DOHH2 (cell line): ENCODE results near the gene F8A1.
"Not testable (repeated sequence)": the region's sequence is repeated elsewhere in the genome, so short reads cannot be mapped to it uniquely, and the experiment has no call there.

Source experiments
- H3F3A ChIP-seq: fragments of 200-600 bp; sonication (generic), shearing (Covaris generic); 2 replicates; pipeline ENCODE4 v1.6.0; 2016; ENCODE audit warnings: antibody characterized with exemption, mild to moderate bottlenecking; ENCODE audit not compliant: control insufficient read depth, insufficient read depth
- H3K27ac ChIP-seq: fragments of 200-600 bp; sonication (generic); 2 replicates; pipeline ENCODE4 v1.5.1; 2014; ENCODE audit warnings: low read depth, mild to moderate bottlenecking, low read length, moderate library complexity
- H3K27me3 ChIP-seq: fragments of 200-600 bp; sonication (generic); 2 replicates; pipeline ENCODE4 v1.6.1; 2014; ENCODE audit warnings: mild to moderate bottlenecking, low read length, mixed read lengths; ENCODE audit not compliant: control insufficient read depth
- H3K36me3 ChIP-seq: fragments of 200-600 bp; sonication (generic); 2 replicates; pipeline ENCODE4 v1.6.1; 2014; ENCODE audit warnings: mild to moderate bottlenecking, low read length, moderate library complexity, mixed read lengths; ENCODE audit not compliant: control insufficient read depth
- H3K4me1 ChIP-seq: fragments of 200-600 bp; sonication (generic); 2 replicates; pipeline ENCODE4 v1.6.1; 2014; ENCODE audit warnings: mild to moderate bottlenecking, low read length, mixed read lengths; ENCODE audit not compliant: control insufficient read depth
- H3K4me2 ChIP-seq: fragments of 200-600 bp; sonication (generic); 2 replicates; pipeline ENCODE4 v1.6.0; 2014; ENCODE audit warnings: mild to moderate bottlenecking, low read length, moderate library complexity
- H3K4me3 ChIP-seq: fragments of 200-600 bp; sonication (generic); 2 replicates; pipeline ENCODE4 v1.5.1; 2014; ENCODE audit warnings: mild to moderate bottlenecking, low read length, mixed read lengths
- H3K79me2 ChIP-seq: fragments of 200-600 bp; sonication (generic); 2 replicates; pipeline ENCODE4 v1.6.1; 2014; ENCODE audit warnings: mild to moderate bottlenecking, low read length, mixed read lengths; ENCODE audit not compliant: control insufficient read depth
- H3K9me2 ChIP-seq: fragments of 200-600 bp; sonication (generic); replicated peaks from 2 replicates; pipeline ENCODE4 v1.6.1; 2014; ENCODE audit warnings: mild to moderate bottlenecking, low read length, mixed read lengths; ENCODE audit not compliant: control insufficient read depth
- H3K9me3 ChIP-seq: fragments of 200-600 bp; sonication (generic); 2 replicates; pipeline ENCODE4 v1.6.1; 2014; ENCODE audit warnings: antibody characterized with exemption, low read length, mixed read lengths; ENCODE audit not compliant: control insufficient read depth, insufficient read depth
- H4K20me1 ChIP-seq: fragments of 200-600 bp; sonication (generic); 2 replicates; pipeline ENCODE4 v1.6.0; 2014; ENCODE audit warnings: low read depth, mild to moderate bottlenecking, antibody characterized with exemption, low read length, moderate library complexity; ENCODE audit not compliant: control insufficient read depth, insufficient read depth
- EZH2phosphoT487 ChIP-seq: fragments of 200-600 bp; sonication (generic); IDR thresholded peaks from 2 replicates; pipeline ENCODE4 v1.6.1; 2017; ENCODE audit warnings: borderline replicate concordance, mild to moderate bottlenecking, antibody characterized with exemption, low read length, moderate library complexity, mixed read lengths
- TF ChIP-seq, protein P1 (sequence below): fragments of 200-600 bp; sonication (generic); IDR thresholded peaks from one replicate; pipeline ENCODE4 v1.5.1; 2014; ENCODE audit warnings: antibody characterized with exemption, mild to moderate bottlenecking, low read depth, low read length; ENCODE audit not compliant: poor library complexity, severe bottlenecking

The F8A1 gene

DNA sequence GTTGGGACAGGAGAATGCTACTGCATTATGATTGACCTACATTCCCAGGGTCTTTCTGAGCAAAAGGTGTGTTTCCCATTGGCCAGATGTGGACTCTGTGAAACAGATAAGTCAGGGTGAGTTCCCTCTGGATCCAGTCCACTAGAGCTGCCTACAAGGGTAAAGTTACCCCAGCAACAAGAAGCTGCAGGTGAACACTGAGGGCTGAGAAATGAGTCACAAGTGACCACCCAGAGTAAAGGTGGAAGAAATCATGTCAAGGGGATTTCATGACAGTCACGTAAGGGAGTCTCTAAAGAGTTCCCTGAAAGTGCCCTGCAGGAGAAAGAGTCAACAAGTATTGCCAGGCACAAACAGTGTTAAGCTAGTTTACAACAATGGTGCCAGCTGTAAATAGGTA, 16.3 kb downstream of the F8A1 start:
- no peaks in the 10 kb centered on the region for H3K9me2 ChIP-seq
- H3K9me3 ChIP-seq: no peaks in the 10 kb centered on the region
- H3K27ac ChIP-seq: no peak overlapping the region
- no peaks in the 10 kb centered on the region for H3K79me2 ChIP-seq
- TF ChIP-seq, protein P1, sequence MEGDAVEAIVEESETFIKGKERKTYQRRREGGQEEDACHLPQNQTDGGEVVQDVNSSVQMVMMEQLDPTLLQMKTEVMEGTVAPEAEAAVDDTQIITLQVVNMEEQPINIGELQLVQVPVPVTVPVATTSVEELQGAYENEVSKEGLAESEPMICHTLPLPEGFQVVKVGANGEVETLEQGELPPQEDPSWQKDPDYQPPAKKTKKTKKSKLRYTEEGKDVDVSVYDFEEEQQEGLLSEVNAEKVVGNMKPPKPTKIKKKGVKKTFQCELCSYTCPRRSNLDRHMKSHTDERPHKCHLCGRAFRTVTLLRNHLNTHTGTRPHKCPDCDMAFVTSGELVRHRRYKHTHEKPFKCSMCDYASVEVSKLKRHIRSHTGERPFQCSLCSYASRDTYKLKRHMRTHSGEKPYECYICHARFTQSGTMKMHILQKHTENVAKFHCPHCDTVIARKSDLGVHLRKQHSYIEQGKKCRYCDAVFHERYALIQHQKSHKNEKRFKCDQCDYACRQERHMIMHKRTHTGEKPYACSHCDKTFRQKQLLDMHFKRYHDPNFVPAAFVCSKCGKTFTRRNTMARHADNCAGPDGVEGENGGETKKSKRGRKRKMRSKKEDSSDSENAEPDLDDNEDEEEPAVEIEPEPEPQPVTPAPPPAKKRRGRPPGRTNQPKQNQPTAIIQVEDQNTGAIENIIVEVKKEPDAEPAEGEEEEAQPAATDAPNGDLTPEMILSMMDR: no peak
- TF ChIP-seq EZH2phosphoT487: no peak
- H3K4me2 ChIP-seq: no peak overlapping the region
- H3F3A ChIP-seq: no peaks in the 10 kb centered on the region
- no peaks in the 10 kb centered on the region for H3K4me1 ChIP-seq
- no peak overlapping the region for H3K4me3 ChIP-seq
- H4K20me1 ChIP-seq: no peaks in the 10 kb centered on the region
- peaks cover 7% of the 10 kb centered on the region; the same call in 1 of the 2 replicates for H3K27me3 ChIP-seq
- no peaks in the 10 kb centered on the region for H3K36me3 ChIP-seq

DNA sequence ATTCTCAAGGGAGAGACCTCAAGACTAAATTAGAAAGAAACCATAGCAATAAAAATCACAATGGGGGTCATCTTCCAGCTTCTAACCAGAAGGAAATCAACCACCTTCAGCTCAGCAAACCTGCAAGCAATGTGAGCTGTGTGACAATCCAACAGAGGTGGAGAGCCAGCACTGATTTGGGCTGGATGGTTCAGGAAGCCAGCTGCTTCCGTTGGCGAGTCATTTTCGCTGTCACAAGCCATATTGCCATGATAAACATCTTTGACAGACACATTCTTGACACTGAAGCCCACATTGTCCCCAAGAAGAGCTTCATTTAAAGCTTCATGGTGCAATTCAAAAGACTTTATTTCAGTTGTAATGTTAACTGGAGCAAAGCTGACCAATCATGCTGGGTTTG, 22.7 kb downstream of the F8A1 start:
- Histone ChIP-seq H3K4me2 (no peak overlapping the region), H3K9me2 (no peaks in the 10 kb centered on the region), H3K79me2 (no peaks in the 10 kb centered on the region), H3K27me3 (no peaks in the 10 kb centered on the region), H3K27ac (no peak overlapping the region), H3K4me1 (no peaks in the 10 kb centered on the region), H4K20me1 (no peaks in the 10 kb centered on the region), H3K9me3 (no peaks in the 10 kb centered on the region), H3K4me3 (no peak overlapping the region), H3K36me3 (no peaks in the 10 kb centered on the region), H3F3A (no peaks in the 10 kb centered on the region)
- TF ChIP-seq, protein P1: no peak

DNA sequence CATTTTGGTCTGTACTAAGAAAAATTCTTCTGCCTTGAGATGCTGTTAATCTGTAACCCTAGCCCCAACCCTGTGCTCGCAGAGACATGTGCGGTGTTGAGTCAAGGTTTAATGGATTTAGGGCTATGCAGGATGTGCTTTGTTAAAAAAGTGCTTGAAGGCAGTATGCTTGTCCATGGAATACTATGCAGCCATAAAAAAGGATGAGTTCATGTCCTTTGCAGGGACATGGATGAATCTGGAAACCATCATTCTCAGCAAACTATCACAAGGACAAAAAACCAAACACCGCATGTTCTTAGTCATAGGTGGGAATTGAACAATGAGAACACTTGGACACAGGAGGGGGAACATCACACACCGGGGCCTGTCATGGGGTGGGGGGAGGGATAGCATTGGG, 23.9 kb downstream of the F8A1 start:
- H4K20me1 ChIP-seq, H3K36me3 ChIP-seq, H3K9me2 ChIP-seq, H3K4me3 ChIP-seq, H3K9me3 ChIP-seq, H3F3A ChIP-seq, H3K79me2 ChIP-seq, H3K4me1 ChIP-seq, H3K4me2 ChIP-seq, H3K27me3 ChIP-seq, H3K27ac ChIP-seq: not testable (repeated sequence)

DNA sequence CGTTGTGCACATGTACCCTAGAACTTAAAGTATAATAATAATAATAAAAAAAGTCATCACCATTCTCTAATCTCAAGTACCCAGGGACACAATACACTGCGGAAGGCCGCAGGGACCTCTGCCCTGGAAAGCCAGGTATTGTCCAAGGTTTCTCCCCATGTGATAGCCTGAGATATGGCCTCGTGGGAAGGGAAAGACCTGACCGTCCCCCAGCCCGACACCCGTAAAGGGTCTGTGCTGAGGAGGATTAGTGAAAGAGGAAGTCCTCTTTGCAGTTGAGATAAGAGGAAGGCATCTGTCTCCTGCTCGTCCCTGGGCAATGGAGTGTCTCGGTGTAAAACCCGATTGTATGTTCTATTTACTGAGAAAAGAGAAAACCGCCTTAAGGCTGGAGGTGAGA, 24.4 kb downstream of the F8A1 start:
- not testable (repeated sequence) for H3K9me2 ChIP-seq, H3K4me2 ChIP-seq, H3K27ac ChIP-seq, H3K9me3 ChIP-seq, H3K36me3 ChIP-seq, H3K4me3 ChIP-seq, H3K27me3 ChIP-seq, H3K79me2 ChIP-seq, H4K20me1 ChIP-seq, H3F3A ChIP-seq, H3K4me1 ChIP-seq

DNA sequence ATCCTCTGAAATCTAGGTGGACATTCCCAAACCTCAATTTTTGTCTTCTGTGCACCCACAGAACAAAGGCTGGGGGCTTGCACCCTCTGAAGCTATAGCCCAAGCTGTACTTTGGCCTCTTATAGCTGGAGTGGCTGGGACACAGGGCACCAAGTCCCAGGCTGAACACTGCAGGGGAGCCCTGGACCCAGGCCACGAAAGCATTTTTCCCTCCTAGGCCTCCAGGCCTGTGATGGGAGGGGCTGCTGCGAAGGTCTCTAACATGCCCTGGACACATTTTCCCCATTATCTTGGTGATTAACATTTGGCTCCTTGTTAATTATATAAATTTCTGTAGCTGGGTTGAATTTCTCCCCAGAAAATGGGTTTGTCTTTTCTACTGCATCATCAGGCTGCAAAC, 27.9 kb downstream of the F8A1 start:
- H3F3A ChIP-seq: no peaks in the 10 kb centered on the region
- H3K4me3 ChIP-seq: no peak overlapping the region
- TF ChIP-seq, protein P1: no peak
- TF ChIP-seq EZH2phosphoT487: no peak
- H3K27me3 ChIP-seq: no peaks in the 10 kb centered on the region
- no peaks in the 10 kb centered on the region for H3K79me2 ChIP-seq
- no peaks in the 10 kb centered on the region for H4K20me1 ChIP-seq
- no peak overlapping the region for H3K4me2 ChIP-seq
- H3K9me3 ChIP-seq: no peaks in the 10 kb centered on the region
- no peaks in the 10 kb centered on the region for H3K4me1 ChIP-seq
- no peaks in the 10 kb centered on the region for H3K9me2 ChIP-seq
- no peak overlapping the region for H3K27ac ChIP-seq
- no peaks in the 10 kb centered on the region for H3K36me3 ChIP-seq
